IPS DF 6.9 (cell line): Measurements from ENCODE around the gene FAM177B.

ENCODE experiments used
- DNase-seq: peaks from one replicate; pipeline ENCODE4 v3.0.0-alpha.2; 2013; ENCODE audit warnings: low read depth, low spot score
- H3K27ac ChIP-seq: one replicate; pipeline ENCODE4 v1.5.1; 2013; ENCODE audit warnings: low read length, control low read depth
- H3K27me3 ChIP-seq: 2 replicates; pipeline ENCODE4 v1.6.1; 2013; ENCODE audit warnings: mild to moderate bottlenecking, low read length; ENCODE audit not compliant: control insufficient read depth, insufficient read depth
- H3K36me3 ChIP-seq: 2 replicates; pipeline ENCODE4 v1.6.1; 2013; ENCODE audit warnings: low read length; ENCODE audit not compliant: control insufficient read depth, insufficient read depth
- H3K4me1 ChIP-seq: 2 replicates; pipeline ENCODE4 v1.6.1; 2013; ENCODE audit warnings: low read length; ENCODE audit not compliant: control insufficient read depth, insufficient read depth
- H3K4me3 ChIP-seq: 2 replicates; pipeline ENCODE4 v1.5.1; 2013; ENCODE audit warnings: mild to moderate bottlenecking, low read length
- H3K9me3 ChIP-seq: 2 replicates; pipeline ENCODE4 v1.6.1; 2013; ENCODE audit warnings: low read length, inconsistent platforms; ENCODE audit not compliant: control insufficient read depth, insufficient read depth
- WGBS: extraction: QIAGEN DNeasy Blood & Tissue Kit; methylation state at CpG from one replicate; pipeline ENCODE4 v1.1.7; 2013; ENCODE audit warnings: mixed read lengths, missing lambda C conversion rate; ENCODE audit not compliant: insufficient read length, insufficient coverage; 5-methylcytosine and 5-hydroxymethylcytosine counted together

The FAM177B gene

DNA sequence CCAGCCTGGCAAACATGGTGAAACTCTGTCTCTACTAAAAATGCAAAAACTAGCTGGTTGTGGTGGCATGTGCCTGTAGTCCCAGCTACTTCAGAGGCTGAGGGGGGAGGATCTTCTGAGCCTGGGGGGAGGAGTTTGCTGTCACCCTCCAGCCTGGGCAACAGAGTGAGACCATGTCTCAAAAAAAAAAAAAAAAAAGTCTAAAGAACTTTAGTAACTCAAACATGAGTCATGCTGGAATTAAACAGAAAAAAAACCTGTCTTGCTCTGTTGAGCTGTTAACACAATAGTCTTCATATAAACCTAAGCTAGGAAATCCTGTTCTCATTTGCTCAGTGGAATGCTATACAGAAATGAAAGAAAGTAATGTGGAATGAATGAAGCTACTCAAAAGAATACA is 61.1 kb downstream of the FAM177B start:
- no peaks in the 10 kb centered on the region for H3K27me3 ChIP-seq
- no peaks in the 10 kb centered on the region for H3K36me3 ChIP-seq
- DNase-seq, result no peak
- no peaks in the 10 kb centered on the region; the same call in 1 of the 2 replicates for H3K4me1 ChIP-seq
- H3K27ac ChIP-seq, result no peak overlapping the region
- H3K9me3 ChIP-seq, result no peaks in the 10 kb centered on the region
- H3K4me3 ChIP-seq, result no peak overlapping the region

DNA sequence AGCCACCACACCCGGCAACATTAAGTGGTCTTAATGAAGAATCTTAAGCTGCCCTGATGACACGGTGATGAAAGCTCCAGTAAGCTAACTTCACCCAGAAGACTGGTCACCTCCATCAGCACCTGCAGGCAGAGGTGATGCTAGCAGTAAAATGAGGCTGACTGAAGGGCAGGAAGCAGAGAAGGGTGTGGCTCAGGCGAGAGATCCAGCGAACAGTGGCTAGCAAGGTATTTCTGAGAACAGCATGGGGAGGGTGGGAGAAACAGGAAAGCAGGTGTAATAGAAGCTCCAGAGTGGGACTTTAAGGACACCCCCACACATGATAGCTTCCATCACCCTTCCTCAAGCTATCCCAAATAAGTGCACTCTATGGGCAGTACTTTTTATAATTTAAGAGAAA is 62.0 kb downstream of the FAM177B start:
- H3K9me3 ChIP-seq, result no peaks in the 10 kb centered on the region
- no CpG with 5 or more reads among the region's 4 CpGs for WGBS
- H3K27me3 ChIP-seq, result no peaks in the 10 kb centered on the region
- H3K4me3 ChIP-seq, result no peak overlapping the region
- no peaks in the 10 kb centered on the region for H3K36me3 ChIP-seq
- H3K27ac ChIP-seq, result no peak overlapping the region
- DNase-seq, result no peak
- no peaks in the 10 kb centered on the region; the same call in 1 of the 2 replicates for H3K4me1 ChIP-seq
